Hippocampal formation (tissue), 2 donors: ENCODE results near the gene PMEPA1.
A peak's percentile ranks its signal among the peaks of the same experiment; 100 is the strongest.

Experiments
- DNase-seq, 2 donors: peaks; one replicate each; lab custom pipeline; 2025; lab: John Stamatoyannopoulos, UW

PMEPA1 gene

GRCh38 chr20:57693670-57694329 lies 16.0 kb downstream of the PMEPA1 start:
- no peak for DNase-seq

DNA sequence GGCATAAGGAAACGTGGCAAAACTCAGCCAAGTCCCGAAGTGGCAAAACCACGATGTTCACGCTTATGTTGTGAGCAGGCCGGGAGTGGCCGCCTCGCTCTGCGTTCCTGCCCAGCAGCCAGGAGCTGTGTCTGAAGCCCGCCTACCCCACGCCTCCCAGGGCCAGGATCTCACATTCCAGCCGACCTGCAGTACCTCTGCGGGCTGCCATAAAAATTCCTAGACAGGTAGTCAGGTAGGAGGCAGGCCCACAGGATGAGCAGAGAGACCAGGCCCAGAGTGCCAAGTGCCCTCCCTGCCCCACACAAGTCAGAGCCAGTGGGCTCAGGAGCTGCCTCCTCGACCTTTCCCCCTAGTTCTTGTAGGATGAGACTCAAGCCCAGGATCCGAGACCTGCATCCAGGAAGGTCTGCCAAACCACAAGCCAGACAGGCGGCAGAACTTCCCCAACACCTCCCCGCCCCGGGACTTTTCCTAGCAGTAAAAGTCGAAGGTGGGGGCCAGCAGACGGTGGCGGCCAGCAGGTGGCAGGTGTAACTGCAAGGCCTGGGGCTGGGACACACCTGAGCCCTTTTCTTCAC lies 16.7 kb downstream of the PMEPA1 start:
- DNase-seq, result no peak

GRCh38 chr20:57692393-57692792 lies 17.4 kb downstream of the PMEPA1 start:
- DNase-seq, result no peak

DNA sequence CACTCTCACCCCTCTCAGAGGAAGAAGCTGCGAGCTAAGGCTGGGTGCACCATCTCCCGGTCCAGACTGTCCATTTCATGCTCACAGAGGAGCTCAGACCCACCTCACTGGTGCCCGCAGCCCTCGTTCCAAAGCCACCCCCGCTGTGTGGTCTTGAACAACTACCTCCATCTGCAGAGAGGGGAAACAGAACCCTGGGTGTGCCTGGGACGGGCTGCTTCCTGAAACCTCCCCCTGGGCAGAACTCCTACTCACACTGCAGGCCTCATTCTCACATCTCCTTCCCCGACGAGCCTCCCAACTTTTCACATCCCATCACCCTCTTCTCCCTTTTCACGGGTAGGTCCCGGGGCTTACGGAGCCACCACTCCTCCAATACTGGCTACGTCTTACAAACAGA lies 18.1 kb downstream of the PMEPA1 start:
- DNase-seq, result no peak

- DNase-seq, result no peak
These were observed 19.3 kb downstream of the PMEPA1 start for GRCh38 chr20:57690525-57690924.

- DNase-seq, result no peak
These were observed 19.9 kb downstream of the PMEPA1 start for GRCh38 chr20:57689745-57690481.

- DNase-seq, result peak in 1 of 2 donors; percentile 46
These were observed 21.0 kb downstream of the PMEPA1 start for GRCh38 chr20:57688864-57689263.

DNA sequence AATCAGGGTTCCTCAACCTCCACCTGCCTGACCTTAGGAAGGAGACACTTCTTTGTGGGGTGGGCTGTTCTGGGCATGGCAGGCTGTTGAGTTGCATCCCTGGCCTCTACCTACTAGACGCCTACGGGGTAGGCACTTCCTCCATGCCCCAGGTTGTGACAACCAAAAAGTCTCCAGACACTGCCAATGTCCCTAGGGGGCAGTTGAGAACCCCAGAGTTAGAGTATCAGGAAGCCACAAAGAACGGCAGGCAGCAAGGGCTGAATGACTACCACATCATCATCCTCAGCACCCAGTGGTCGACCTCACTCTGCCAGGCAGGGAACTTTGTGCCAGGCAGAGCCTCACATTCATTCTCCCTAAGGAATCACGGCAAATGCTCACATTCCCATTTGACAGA lies 21.5 kb downstream of the PMEPA1 start:
- DNase-seq, result no peak

GRCh38 chr20:57686931-57687652 lies 22.7 kb downstream of the PMEPA1 start:
- no peak for DNase-seq

DNA sequence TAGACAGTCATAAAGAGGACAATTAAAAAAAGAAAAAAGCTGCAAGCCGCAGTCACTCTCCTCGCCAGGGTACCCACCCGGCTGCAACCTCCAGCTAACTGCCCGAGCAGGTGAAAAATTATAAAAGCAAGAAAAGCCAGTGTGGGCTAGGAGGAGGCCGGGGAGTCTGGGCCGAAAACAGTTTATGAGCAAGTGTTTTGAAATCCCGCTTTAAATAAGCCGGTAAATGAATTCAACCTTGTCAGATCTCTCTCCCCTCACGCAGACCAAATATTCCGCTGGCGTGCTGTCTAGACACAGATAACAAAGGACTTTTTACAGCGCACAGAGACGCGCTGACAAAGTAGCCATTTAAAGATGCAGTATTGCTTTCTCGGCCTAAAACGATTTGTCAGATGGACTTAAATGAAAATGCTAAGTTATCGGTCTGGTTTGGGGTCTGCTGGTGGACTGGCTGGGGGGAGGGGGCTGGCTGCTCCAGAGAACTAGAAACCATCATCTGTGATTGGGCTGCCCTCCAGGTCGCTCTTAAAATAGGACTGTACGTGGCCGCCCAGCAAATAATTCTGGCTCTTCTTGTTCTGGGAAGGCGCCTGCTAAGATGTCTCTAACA lies 24.6 kb downstream of the PMEPA1 start:
- DNase-seq, result peak in 1 of 2 donors; percentile 9

DNA sequence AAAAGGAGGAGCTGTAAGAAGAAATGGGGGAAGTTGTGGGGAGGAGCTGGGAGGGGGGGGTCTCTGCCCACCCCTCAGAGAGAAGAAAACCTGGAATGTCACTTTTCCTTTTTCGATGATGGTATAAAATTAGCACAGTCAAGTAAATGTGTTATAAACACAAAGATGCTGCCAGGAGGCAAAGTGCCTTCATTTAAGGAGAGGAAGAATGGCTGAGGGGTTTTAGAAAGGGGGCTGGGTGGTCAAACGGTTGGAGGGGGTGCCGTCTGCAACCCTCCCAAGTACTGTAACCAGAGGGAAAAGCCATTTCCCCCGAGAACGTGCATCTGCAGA lies 25.0 kb downstream of the PMEPA1 start:
- no peak for DNase-seq

DNA sequence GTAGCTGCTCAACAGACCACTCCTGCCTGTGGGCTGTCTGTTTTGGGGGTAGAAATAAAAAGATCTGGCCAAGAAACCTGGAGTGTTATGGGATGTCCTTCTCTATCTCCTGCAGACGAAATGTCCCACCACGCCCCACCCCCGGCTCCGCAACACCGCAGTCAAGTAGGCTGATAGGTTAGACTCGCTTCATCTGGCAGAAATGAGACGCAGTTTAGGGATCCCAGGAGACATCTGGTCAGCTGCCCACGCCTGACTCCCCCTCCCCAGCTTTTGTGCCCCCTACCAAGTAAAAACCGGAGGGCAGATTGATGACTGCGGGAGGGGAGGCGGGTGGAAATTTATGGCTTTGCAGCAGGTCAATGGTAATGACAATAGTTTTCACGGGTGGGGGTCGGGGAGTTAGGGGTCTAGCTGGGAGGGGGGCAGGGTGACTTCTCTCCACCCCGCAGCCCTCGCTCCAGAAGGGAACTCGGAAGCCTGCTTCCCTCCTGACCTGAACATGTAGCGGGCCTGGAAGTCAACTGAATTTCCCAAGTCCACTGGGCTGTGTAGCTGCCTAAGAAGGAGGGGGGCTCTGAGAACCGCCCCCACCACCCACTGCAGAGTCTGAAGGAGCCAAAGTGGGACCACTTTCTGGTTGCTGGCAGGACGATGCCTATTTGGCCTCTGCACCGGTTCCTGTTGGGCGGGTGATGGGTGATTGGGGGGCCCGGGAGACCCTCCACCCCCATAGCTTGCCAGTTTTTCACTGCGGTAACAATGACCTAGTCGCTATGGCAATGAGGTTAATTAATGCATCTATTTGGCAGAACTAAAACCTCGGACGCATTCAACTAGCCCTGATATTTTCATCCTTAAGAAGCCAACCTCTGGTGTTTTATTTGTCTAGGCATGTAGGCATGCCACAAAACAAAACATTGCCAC lies 25.7 kb downstream of the PMEPA1 start:
- DNase-seq, result no peak

DNA sequence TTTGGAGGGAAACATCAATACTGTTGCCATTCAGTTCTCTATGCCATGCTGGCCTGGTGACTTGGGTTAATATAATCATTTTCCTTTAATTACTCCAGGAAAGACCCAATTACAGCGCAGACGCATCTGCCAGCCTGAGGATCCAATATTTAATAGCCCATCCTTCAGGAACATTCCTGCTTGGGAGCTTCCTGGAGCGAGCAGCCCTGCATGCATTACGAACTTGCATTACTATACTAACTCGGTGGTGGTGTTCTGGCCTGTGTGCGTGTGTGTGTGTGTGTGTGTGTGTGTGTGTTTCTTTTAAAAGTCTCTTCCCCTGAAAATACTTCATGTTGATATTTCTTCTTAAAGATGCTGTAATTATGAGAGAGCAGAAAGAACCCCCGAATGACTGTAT lies 26.5 kb downstream of the PMEPA1 start:
- no peak for DNase-seq

- DNase-seq, result no peak
These were observed 27.4 kb downstream of the PMEPA1 start for GRCh38 chr20:57682184-57683101.

GRCh38 chr20:57680934-57681914 lies 28.6 kb downstream of the PMEPA1 start:
- no peak for DNase-seq

GRCh38 chr20:57680131-57680716 lies 29.6 kb downstream of the PMEPA1 start:
- DNase-seq, result no peak

DNA sequence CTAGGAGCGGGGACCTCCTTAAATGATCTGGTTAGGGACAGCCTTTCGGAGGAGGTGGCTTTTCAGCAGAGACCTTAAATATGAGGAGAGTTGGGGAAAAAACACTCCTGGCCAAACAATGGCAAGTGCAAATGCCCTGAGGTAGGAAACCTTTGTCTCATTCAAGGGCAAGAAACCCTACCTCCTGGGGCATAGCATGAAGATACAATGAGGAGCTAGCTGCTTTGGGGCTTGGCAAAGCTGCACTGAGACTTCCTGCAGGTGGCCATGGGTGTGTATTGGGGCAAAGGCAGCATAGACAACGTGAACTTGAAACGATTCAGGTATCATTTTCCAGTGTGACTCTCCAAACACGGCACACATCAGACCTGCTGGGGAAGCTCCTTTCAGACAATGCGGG lies 30.7 kb downstream of the PMEPA1 start:
- no peak for DNase-seq

GRCh38 chr20:57678340-57678739 lies 31.5 kb downstream of the PMEPA1 start:
- no peak for DNase-seq

DNA sequence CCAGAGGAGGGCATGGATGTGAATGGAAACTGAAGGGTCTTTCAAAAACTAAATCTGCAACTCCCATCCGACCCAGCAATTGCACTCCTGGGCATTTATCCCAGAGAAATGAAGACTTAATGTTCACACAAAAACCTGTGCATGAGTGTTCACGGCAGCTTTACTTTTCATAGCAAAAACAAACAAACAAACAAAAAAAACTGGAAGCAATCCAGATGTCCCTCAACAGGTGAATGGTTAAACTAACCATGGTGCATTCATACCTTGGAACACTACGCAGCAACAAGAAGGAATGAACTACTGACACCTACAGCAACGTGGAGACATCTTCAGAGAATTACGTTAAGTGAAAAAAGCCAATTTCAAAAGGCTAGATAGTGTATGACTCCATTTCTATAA lies 32.2 kb downstream of the PMEPA1 start:
- DNase-seq, result no peak
